Measurements from ENCODE around the gene DNAJC18. TPM values are rescaled to one million over a fixed set of nuclear protein-coding genes. Genes with fewer than 3 reads are reported as not detected.

Gene DNAJC18
- total and polyA plus RNA-seq, 8 donors: under 0.01 to 12.1 (median 2.3) TPM; not detected in 1

DNA sequence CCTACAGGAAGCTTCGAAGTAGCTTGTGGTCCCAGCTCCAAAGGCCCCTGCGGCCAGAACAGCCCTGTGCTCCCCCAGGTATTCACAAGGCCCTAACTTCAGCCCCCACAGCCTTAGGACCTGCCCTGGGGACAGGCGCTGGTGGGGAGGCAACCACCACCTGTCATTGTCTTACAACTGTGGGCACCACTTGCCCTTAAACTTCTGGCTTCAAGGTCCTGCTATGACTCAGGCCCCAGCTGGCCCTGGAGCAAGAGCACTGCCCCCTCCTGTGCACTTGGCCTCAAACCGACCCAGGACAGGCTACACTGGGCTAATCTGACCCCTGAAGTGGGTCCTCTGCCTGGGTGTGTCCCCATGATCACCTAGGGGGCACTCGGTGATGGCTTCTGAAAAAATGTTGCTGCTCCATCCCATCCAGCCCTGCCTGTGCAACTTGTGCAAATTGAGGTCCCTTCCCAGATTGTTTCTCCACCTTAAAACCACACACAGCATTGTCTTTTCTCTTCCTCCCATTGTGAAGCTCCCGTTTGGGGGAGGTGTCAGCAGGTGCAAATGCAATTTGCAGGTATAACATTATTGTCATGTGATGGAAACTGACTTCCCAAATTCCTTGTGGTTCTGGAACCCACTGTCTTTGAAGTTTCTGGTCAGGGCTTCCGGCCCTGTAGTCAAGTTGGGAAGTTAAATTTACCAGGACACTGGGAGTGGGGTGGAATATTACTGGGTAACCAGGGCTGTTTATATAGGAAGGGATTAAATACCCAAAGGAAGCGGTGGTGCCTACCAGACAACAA is 43.3 kb downstream of the DNAJC18 start:
- no peaks in the 10 kb centered on the region for H3K9me3 ChIP-seq
- WGBS, 5 donors: 73 to 87% (median 80%) methylated on average over 5 to 8 of the region's 8 CpGs
- no peak overlapping the region for H3K27ac ChIP-seq
- intact Hi-C loops (cut with DNase I; ENCODE audit: low total_unique reads): no loop called here
- peaks cover 14 to 46% (median 43%) of the 10 kb centered on the region in 4 donors for H3K4me1 ChIP-seq
- TF ChIP-seq, protein P1, sequence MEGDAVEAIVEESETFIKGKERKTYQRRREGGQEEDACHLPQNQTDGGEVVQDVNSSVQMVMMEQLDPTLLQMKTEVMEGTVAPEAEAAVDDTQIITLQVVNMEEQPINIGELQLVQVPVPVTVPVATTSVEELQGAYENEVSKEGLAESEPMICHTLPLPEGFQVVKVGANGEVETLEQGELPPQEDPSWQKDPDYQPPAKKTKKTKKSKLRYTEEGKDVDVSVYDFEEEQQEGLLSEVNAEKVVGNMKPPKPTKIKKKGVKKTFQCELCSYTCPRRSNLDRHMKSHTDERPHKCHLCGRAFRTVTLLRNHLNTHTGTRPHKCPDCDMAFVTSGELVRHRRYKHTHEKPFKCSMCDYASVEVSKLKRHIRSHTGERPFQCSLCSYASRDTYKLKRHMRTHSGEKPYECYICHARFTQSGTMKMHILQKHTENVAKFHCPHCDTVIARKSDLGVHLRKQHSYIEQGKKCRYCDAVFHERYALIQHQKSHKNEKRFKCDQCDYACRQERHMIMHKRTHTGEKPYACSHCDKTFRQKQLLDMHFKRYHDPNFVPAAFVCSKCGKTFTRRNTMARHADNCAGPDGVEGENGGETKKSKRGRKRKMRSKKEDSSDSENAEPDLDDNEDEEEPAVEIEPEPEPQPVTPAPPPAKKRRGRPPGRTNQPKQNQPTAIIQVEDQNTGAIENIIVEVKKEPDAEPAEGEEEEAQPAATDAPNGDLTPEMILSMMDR (IDR thresholded peaks at IDR 0.05): no peak
- no peak for TF ChIP-seq POLR2AphosphoS5 (IDR thresholded peaks at IDR 0.05)
- no peak for TF ChIP-seq POLR2A (IDR thresholded peaks at IDR 0.05)
- no peak for TF ChIP-seq EP300 (IDR thresholded peaks at IDR 0.05)
- peaks cover 0 to 3% (median 0%) of the 10 kb centered on the region in 4 donors for H3K36me3 ChIP-seq
- peaks cover 0 to 42% (median 0%) of the 10 kb centered on the region in 3 donors for H3K27me3 ChIP-seq
- no peak overlapping the region for H3K4me3 ChIP-seq
- no peak for DNase-seq

DNA sequence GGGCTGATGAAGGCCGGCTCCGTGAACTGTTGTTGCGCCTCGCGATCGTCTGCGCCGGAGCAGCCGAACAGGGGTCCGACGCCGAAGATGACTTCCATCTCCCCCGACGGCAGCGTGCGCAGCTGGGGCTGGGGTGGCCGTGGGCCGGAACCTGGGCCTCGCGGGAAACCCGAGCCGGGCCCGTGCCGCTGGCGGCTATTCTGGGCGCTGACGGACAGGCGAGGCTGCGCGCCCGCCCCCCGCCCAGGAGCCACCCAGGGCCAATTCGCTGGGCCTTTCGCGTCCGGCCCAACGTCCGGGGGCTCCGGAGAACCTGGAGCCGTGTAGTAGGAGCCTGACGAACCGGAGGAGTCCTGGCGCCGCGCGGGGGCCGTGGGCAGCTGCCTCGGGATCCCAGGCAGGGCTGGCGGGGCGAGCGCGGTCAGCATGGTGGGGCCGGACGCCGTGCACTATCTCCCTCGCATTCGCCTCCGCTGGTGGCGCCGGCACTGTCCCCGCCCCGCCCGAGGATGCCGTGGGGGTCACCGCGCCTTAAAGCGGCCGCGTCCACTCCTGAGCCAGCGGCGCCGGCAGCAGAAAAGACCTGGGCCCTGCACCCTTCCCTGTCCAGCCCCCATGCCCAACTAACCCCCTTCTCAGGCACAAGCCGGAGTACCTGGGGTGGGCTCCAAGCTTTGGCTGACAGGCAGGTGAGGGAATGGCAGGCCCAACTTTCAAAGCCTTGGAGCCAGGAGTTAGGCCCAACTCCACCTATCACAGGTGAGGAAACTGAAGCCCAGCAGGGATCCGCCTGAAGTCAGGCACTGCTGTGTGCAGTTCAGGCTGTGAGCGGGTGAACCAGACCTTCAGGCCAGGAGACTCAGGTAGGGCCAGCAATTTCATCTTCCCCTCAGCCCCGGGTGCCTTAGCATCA is 44.4 kb downstream of the DNAJC18 start, which contains the start of gene PROB1:
PROB1 (minus strand) TSS at position 451 of the 913 bp plus-strand sequence; CDS start at position 428, 23 bp downstream.
- H3K4me1 ChIP-seq: peaks cover 19 to 50% (median 48%) of the 10 kb centered on the region in 4 donors
- 52 to 70% (median 67%) methylated on average over 17 to 76 of the region's 76 CpGs for WGBS, 5 donors
- H3K4me3 ChIP-seq: peak within 1 kb of the TSS; percentile 39 to 62 (median 51)
- DNase-seq: peak in 1 of 2 donors; percentile 51
- peaks cover 0 to 42% (median 0%) of the 10 kb centered on the region in 3 donors for H3K27me3 ChIP-seq
- intact Hi-C loops (cut with DNase I; ENCODE audit: low total_unique reads): no loop called here
- H3K9me3 ChIP-seq: no peaks in the 10 kb centered on the region
- H3K36me3 ChIP-seq: peaks cover 0 to 2% (median 0%) of the 10 kb centered on the region in 4 donors
- H3K27ac ChIP-seq: peak within 1 kb of the TSS in 3 of 5 donors; percentile 34 to 71 (median 58)
- TF ChIP-seq, protein P1 (IDR thresholded peaks at IDR 0.05): no peak
- TF ChIP-seq EP300 (IDR thresholded peaks at IDR 0.05) (no peak), POLR2AphosphoS5 (IDR thresholded peaks at IDR 0.05) (peak in 1 of 3 donors; percentile 18), POLR2A (IDR thresholded peaks at IDR 0.05) (no peak)

DNA sequence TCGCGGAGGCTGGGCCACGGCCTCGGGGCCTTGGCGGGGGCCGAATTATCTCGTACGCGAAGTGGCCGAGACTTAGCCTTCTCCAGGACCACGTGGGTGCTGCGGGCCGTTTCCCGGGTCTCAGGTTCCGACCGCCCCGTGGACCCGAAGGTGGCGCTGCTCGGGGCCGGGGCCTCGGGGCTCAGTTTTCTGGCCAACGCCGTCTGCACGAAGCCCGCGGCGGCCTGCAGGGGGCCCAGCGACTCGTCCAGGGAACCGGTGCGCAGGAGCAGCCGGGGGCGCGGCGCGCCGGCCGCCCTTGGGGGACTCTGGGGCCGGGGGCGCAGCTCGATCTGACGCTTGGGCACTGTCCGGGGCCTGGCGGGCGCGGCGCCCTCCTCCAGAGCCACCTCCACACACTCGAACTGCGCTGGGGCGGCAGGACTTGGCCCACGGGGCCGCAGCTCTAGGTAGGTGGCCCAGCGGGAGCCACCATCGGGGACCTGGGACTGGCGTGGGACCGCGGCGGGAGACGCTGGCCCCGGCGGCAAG is 45.1 kb downstream of the DNAJC18 start:
- TF ChIP-seq, protein P1 (IDR thresholded peaks at IDR 0.05): peak in 1 of 7 experiments; percentile 51
- TF ChIP-seq EP300 (IDR thresholded peaks at IDR 0.05) (no peak), POLR2AphosphoS5 (IDR thresholded peaks at IDR 0.05) (no peak)
- peak in 1 of 2 donors; percentile 70 for DNase-seq
- intact Hi-C loops (cut with DNase I; ENCODE audit: low total_unique reads): no loop called here

More for the DNA sequence above, 45.1 kb downstream of the DNAJC18 start:
- no peaks in the 10 kb centered on the region for H3K9me3 ChIP-seq
- H3K4me1 ChIP-seq: peaks cover 19 to 56% (median 51%) of the 10 kb centered on the region in 4 donors
- 27 to 59% (median 48%) methylated on average over 17 to 62 of the region's 62 CpGs for WGBS, 5 donors
- peak overlapping the region; percentile 39 to 62 (median 51) for H3K4me3 ChIP-seq
- H3K27ac ChIP-seq: peak overlapping the region in 3 of 5 donors; percentile 34 to 71 (median 58)
- H3K27me3 ChIP-seq: peaks cover 0 to 42% (median 0%) of the 10 kb centered on the region in 3 donors
- H3K36me3 ChIP-seq: no peaks in the 10 kb centered on the region
